HG03432 (cell line): ENCODE data around the gene SCN1A.
"Not testable (repeated sequence)": the region's sequence is repeated elsewhere in the genome, so short reads cannot be mapped to it uniquely, and the experiment has no call there.

ENCODE experiments used
- ATAC-seq: cut with Tn5 transposase; IDR thresholded peaks from one replicate; pipeline ENCODE4 v1.9.1; 2021; ENCODE audit warnings: mild to moderate bottlenecking, moderate library complexity; ENCODE audit not compliant: unreplicated experiment

SCN1A gene

GRCh38 chr2:166127217-166128155 lies at the start of gene SCN1A:
Gene SCN1A (minus strand): TSS chr2:166128020. CDS start chr2:166073621, 54,399 bp downstream.
- no peak for ATAC-seq

GRCh38 chr2:166173263-166173662 lies 45.4 kb upstream of the SCN1A start:
- no peak for ATAC-seq

DNA sequence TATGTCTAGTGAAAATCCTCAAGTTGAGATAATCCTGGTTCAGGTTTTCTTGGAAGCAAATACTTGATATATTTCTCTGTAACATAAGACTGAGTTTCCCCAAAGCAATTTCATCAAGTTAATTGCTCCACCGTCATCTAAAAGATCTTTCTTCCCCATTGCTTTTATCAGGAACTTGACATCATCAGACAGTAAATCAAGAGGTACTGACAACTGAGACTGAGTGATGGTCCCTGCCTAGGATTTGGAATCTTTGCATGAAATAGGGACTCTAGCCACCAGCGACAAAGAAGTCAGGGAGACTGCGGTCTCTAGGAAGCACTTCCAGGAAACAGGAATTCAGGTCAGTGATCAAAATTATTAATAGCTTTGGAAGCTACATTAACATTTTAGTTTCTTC lies 43.4 kb upstream of the SCN1A start:
- no peak for ATAC-seq

DNA sequence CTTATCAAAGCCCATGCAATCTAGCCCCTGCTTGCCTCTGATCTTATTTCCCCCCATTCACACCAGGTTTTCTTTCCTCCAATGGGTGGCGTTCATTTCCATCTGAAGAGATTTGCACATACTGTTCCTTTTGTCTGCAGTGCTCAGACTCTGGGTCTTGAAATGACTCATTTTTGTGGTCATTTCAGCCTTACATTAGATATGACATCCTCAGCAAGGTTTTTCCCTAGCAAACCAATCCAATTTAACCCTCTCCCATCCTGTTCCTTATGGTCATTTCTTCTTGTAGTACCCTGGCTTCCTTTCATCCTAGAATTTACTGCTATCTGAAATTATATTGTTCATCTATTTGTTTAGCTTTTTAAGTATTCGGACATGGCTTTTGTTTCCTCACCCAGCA lies 42.5 kb upstream of the SCN1A start:
- ATAC-seq = peak; percentile 94

DNA sequence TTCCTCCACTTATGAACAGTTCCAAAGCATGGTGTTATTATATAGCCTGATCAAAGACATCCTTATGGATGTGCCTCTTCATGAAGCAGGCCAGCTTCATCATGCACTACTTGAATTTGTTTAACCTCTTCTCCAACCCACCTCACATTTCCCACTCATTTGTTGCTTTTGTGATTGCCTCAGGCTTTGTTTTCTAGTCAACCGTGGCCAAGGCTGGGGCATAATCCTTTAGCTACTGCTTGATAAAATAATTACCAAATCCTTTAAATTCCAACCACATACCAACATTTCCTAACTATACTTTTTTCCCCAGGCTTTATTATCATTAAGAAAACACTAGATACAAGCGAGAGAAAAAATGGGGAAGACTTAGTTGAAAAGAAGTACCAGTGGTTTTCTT lies 39.6 kb upstream of the SCN1A start:
- no peak for ATAC-seq

GRCh38 chr2:166163775-166164174 lies 36.0 kb upstream of the SCN1A start:
- no peak for ATAC-seq

DNA sequence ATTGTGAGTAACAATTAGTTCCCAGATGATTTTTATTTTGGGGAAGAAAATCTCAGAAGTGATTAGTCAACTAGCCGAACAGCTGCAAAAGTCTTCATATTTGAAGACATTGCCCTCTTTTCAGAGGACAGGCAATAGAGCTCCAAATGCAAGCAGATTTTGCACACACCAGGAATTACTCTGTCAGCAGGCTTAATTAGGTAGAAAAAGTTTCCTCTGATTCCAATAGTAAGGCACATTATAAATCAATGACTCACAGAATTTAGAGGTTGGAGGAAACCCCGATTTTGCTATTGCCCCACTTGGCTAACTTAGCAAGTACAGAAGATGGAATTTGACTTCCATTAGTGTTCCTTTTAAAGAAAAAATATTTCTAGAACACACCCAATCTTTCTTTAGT lies 30.7 kb upstream of the SCN1A start:
- ATAC-seq = no peak

- ATAC-seq = no peak
Observed at GRCh38 chr2:166157578-166157977, 29.8 kb upstream of the SCN1A start.

DNA sequence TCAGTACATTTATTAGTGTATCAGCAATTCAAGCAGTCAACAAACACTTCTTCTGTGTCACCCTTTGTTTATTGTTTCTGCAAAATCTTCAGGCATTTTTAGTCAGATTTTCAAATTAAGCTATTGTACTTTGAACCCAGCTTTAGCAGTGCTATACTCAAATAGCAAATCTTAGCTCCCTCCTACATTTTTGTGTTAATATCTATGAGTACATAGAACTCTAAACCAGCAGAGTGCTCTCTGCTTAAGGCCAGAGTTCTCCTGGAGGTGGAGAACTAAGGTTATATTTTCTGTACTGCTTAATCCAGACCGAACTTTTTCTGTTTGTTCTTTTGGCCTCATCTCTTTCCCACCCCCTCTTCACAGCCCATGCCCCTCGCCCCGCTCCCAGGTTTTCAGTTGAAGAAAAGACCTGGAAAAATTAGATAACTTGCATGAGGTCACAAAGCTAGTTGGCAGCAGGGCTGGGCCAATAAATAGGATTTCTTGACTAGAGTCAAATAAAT lies 29.2 kb upstream of the SCN1A start:
- ATAC-seq = no peak

DNA sequence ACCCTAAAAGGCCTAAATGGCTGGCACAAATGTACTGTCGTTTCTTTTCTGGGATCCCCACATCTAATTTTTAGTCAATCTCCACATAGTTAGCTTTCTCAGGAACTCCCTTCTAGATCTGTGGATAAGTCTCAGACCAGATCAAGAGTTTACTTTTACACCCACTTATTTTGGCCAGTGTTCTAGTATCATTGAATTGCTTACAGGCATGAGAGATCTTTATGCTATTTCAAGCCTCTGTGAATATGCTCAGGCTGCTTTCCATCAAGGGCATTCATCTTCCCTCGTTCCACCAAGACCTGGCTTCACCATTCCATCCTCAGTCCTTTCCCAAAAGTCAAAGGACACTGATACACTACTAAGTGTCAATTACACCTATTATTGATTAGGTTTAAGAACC lies 27.8 kb upstream of the SCN1A start:
- ATAC-seq = no peak

DNA sequence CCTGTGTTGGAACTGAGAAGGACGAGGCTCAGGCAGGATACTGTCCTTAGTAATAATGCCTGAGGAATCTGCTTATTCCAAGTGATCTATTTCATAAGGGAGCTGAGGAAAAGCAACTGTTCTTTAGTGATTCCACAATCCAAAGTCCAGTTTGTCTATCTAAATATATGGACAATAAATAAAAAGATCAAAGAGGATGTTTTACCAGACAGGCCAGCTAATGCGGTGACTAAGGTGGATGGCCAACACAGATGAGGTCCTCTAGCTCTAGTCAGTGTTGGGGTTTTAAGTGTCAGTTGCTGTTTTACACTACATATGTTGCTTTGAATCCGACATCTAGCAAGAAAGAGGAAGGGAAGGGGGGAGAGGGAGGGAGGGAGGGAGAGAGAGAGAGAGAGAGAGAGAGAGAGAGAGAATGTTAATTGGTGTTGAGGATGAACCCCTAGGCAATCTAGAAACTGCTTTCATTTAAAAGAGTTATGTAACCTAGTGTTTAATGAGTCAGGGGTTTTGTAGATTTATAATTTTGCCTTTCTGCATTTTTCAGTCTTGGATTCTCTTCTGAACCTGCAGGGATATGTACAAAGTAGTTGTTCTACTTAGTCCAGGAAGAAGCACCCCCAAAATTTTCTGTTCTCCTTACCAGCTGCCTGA lies 27.0 kb upstream of the SCN1A start:
- ATAC-seq = no peak

DNA sequence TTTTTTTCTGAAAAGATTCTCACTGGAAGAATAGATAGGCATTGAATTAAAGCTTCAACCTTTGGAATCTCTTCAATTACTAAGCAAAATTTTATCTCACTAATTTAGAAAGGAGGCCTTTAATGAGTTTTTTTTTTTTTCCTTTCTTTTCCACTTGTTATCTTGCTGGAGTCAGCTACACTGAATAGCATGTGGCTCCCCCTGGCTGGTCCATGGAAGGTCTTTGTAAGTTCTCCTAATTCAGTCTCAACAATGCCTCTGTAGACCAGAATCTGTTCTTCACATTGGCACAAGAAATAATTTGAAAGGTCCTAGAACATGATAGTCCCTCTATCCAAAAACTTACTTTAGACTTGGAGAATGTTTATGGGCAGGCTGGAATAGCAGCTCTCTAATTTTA lies 24.2 kb upstream of the SCN1A start:
- ATAC-seq = no peak

GRCh38 chr2:166148500-166149400 lies 20.9 kb upstream of the SCN1A start:
- no peak for ATAC-seq

DNA sequence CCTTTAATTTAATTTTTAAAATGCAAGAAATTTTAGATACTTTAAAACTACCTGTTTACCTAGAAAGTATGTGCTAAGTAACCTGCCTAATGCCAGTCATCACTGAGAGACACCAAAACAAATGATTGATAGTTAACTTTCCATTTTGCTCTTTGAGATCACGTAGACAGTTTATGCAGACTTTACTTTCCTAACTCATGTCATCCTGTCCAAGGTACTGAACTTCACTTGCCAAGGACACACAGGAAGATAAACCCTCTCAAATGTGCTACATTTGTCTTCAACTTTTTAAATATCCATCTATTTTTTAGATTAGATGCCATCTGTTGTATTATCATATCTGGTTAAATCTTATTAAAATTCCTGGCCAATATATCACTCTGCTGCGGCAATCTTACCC lies 20.1 kb upstream of the SCN1A start:
- ATAC-seq = no peak

DNA sequence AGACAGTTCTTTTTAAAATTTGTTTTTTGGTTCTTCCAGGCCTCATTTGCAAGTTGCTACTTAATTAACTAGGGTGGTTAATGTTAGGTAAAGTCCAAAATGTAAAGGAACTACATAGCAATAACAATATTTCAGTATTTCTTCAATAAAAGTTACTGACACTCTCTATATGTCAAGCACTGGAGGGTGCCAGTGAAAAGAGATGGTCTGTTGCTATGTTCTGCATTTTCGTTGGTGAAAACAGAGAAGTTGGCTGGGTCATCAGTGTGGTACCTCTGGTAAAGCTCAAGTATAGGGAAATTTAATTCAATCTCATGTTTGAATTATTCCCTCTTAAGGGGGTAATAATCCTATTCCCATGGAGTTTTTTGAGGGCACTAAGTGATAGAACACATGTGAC lies 16.3 kb upstream of the SCN1A start:
- no peak for ATAC-seq

DNA sequence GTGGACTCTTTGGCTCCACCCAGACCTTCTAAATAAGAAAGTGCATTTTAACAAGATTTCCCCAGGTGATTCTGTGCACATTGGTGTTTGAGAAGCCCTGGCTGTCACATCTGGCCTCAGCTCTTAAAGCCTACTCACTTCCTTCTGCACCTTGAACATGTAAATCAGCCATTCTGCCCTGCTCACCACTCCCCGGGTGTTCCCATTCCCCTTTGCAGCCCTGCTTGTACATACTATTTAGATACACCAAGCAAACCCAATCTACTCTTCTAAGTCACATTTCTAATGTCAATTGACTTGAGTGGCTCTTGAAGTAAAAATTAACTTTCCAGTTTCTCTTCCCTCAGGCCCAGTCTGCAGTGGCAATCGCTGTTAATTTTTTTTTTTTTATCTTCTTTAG lies 13.1 kb upstream of the SCN1A start:
- no peak for ATAC-seq

DNA sequence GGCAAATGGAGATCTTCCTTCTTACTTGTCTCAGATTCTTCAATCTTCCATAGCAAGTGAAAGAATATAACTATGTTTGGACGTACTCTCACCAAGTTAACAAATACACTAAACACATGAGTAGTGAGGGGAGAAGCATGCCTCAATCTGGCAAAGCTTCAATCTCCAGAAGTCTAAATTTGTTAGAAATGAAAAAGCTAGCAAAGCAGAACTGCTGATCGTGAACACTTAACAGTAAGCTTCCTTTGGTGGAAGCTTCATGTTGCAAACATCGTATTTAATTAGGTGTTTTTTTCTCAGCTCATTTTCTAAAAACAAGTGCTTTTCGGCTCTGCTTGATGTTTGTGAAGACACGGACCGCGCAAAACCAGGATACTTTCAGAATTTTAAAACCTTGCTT lies 12.7 kb upstream of the SCN1A start:
- ATAC-seq = no peak

DNA sequence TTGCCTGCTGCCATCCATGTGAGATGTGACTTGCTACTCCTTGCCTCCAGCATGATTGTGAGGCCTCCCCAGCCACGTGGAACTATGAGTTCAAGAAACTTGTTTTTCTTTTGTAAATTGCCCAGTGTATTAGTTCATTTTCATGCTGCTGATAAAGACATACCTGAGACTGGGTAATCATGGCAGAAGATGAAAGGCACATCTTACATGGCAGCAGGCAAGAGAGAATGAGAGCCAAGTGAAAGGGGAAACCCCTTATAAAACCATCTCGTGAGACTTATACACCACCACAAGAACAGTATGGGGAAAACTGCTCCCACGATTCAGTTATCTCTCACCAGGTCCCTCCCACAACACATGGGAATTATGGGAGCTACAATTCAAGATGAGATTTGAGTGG lies 11.7 kb upstream of the SCN1A start:
- ATAC-seq = not testable (repeated sequence)

GRCh38 chr2:166138667-166139066 lies 10.8 kb upstream of the SCN1A start:
- no peak for ATAC-seq

GRCh38 chr2:166138144-166138543 lies 10.3 kb upstream of the SCN1A start:
- no peak for ATAC-seq

- no peak for ATAC-seq
Observed at GRCh38 chr2:166137331-166137730, 9.5 kb upstream of the SCN1A start.
